Measurements from ENCODE around the gene CELA3A.
"Not testable (repeated sequence)": the region's sequence is repeated elsewhere in the genome, so short reads cannot be mapped to it uniquely, and the experiment has no call there.

Gene CELA3A

GRCh38 chr1:21981253-21981652 lies 20.2 kb upstream of the CELA3A start:
- DNase-seq (ENCODE audit: low spot score), result not testable (repeated sequence)

DNA sequence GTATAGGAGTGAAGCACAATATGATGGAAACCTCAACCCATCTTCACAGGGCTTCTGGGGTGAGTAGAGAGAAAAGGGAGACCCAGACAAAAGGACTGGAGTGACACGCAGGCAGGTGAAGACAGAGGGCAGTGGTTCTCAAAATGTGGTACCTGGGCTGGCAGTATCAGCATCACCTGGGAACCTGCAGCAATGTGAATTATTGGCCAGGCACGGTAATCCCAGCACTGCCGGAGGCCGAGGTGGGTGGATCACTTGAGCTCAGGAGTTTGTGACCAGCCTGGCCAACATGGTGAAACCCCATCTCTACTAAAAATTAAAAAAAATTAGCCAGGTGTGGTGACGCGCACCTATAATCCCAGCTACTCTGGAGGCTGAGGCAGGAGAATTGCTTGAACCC lies 19.3 kb upstream of the CELA3A start:
- not testable (repeated sequence) for DNase-seq (ENCODE audit: low spot score)

GRCh38 chr1:21983539-21983938 lies 17.9 kb upstream of the CELA3A start:
- DNase-seq (ENCODE audit: low spot score), result not testable (repeated sequence)

DNA sequence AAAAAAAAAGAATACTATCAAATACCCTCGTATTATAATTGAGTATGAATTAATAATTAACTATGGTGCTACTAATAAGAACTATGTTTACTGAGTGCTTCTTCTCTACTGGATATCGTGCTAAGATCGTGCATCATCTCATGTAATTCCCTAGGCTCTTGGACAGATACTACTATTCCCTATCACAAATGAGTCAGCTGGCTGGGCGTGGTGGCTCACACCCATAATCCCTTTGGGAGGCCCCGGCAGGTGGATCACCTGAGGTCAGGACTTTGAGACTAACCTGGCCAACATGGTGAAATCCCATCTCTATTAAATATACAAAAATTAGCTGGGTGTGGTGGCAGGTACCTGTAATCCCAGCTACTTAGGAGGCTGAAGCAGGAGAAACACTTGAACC lies 15.6 kb upstream of the CELA3A start:
- not testable (repeated sequence) for DNase-seq (ENCODE audit: low spot score)

DNA sequence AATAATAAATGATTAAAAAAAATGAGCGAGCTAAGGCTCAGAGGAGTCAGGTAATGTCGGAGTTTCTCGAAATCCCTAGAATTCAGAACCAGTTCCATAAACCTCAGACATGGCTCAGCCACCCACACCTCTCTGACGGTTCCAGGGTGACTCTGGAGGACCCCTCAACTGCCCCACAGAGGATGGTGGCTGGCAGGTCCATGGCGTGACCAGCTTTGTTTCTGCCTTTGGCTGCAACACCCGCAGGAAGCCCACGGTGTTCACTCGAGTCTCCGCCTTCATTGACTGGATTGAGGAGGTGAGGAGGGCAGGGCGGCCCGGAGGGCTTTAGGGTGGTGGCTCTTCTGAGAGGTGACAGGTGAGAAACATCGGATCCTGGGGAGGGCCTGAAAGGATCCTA lies 15.1 kb upstream of the CELA3A start:
- DNase-seq (ENCODE audit: low spot score), result not testable (repeated sequence)

DNA sequence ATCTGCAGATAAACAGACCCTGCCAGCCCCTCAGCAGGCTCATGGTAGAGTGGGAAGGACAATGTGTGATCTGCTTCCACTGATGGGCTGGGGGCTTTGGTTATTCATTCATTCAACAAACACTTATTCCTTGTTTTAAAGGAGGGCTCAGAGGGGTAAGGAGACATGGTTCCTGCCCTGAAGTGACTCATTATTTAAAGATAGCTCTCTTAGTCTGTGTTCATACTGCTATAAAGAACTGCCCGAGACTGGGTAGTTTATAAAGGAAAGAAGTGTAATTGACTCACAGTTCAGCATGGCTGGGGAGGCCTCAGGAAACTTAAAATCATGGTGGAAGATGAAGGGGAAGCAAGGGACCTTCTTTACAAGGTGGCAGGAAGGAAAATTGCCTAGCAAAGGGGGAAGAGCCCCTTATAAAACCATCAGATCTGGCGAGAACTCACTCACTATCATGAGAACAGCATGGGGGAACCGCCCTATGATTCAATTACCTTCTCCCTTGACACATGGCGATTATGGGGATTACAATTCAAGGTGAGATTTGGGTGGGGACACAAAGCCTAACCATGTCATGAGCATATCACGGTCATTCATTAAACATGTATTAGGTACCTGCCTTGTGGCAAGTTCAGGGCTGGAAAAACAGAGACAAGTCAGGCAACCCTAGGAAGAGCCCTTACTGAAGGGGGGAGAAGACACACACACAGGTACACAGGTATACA lies 11.6 kb upstream of the CELA3A start:
- DNase-seq (ENCODE audit: low spot score), result not testable (repeated sequence)

GRCh38 chr1:21992186-21992585 lies 9.3 kb upstream of the CELA3A start:
- not testable (repeated sequence) for DNase-seq (ENCODE audit: low spot score)

DNA sequence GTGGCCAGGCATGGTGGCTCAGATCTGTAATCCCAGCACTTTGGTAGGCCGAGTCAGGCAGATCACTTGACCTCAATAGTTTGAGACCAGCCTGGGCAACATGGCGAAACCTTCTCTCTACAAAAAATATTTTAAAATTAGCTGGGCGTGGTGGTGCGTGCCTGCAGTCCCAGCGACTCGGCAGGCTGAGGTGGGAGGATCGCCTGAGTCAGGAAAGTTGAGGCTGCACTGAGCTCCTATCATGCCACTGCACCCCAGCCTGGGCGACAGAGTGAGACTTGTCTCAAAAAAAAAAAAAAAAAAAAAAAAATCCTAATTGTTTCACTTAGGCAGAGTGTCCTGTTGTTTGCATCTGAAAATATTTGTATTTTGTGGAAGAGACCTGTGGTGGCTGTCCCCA lies 6.7 kb upstream of the CELA3A start:
- DNase-seq (ENCODE audit: low spot score), result not testable (repeated sequence)

GRCh38 chr1:21996663-21996970 lies 4.8 kb upstream of the CELA3A start:
- not testable (repeated sequence) for DNase-seq (ENCODE audit: low spot score)

DNA sequence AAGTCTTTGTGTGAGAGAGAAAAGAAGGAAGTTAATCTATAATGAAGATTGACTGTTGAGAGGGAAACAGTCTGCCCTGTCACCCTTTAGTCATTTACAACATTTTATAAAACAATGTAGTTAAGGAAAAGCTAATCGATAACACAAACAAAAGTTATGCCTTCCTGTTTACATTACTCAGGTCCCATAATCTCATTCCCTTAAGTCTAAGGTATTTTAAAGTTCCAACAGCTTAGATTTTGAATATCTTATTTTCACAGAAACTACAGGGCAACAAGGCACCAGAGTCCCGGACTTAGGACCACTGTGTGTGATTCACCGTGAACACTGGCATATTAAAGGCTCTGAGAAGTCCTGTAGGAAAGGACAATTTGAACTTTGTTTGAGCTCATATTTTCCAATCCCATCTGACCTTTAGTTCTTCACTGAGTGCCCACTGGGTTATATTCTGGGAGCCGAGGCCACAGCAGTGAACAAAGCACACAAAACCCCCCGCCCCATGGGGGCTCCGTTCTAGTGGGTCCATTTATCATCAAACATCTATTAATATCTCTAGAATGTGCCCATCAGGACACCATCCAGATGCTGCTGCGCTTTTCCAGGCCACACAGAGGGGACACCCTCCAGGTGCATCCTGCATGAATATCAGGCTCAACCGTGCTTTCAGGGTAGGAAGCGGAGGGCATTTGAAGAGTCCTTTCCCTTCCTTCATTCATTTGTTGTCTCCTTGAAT lies 3.4 kb upstream of the CELA3A start:
- DNase-seq (ENCODE audit: low spot score), result not testable (repeated sequence)

GRCh38 chr1:21998624-21999294 lies 2.7 kb upstream of the CELA3A start:
- DNase-seq (ENCODE audit: low spot score), result not testable (repeated sequence)

- DNase-seq (ENCODE audit: low spot score), result not testable (repeated sequence)
These were observed 1.8 kb upstream of the CELA3A start for GRCh38 chr1:21999645-22000044.

GRCh38 chr1:22002461-22002860 lies 1.0 kb downstream of the CELA3A start:
- DNase-seq (ENCODE audit: low spot score), result not testable (repeated sequence)

GRCh38 chr1:22002875-22003274 lies 1.4 kb downstream of the CELA3A start:
- not testable (repeated sequence) for DNase-seq (ENCODE audit: low spot score)

DNA sequence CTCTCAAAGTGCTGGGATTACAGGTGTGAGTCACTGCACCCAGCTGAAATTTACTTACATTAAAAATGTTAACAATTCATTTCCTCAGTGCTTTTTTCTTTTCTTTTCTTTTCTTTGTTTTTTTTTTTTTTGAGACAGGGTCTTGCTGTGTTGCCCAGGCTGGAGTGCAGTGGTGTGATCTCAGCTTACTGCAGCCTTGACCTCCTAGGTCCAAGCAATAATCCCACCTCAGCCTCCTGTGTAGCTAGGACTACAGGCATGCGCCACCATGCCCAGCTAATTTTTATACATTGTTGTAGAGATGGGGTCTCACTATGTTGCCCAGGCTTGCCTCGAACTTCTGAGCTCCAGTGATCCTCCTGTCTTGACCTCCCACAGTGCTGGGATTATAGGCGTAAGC lies 2.5 kb downstream of the CELA3A start:
- DNase-seq (ENCODE audit: low spot score), result not testable (repeated sequence)

- DNase-seq (ENCODE audit: low spot score), result not testable (repeated sequence)
These were observed 4.0 kb downstream of the CELA3A start for GRCh38 chr1:22005261-22006149.

DNA sequence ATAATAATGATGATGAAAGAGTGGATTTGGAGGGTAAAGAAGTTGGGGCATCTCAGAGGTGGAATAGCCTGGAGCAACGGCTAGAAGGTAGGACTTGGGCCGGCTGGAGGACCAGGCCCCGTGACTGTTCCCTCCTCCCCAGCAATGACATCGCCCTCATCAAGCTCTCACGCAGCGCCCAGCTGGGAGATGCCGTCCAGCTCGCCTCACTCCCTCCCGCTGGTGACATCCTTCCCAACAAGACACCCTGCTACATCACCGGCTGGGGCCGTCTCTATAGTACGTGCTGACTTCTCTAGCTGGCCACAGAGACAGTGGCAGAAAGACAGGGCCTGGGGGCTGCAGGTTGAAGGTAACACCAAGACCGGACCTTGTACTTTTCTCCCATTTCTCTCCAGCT lies 5.3 kb downstream of the CELA3A start:
- not testable (repeated sequence) for DNase-seq (ENCODE audit: low spot score)

GRCh38 chr1:22007262-22007661 lies 5.8 kb downstream of the CELA3A start:
- DNase-seq (ENCODE audit: low spot score), result not testable (repeated sequence)

DNA sequence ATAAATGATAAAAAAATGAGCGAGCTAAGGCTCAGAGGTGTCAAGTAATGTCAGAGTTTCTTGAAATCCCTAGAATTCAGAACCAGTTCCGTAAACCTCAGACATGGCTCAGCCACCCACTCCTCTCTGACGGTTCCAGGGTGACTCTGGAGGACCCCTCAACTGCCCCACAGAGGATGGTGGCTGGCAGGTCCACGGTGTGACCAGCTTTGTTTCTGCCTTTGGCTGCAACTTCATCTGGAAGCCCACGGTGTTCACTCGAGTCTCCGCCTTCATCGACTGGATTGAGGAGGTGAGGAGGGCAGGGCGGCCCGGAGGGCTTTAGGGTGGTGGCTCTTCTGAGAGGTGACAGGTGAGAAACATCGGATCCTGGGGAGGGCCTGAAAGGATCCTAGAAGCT lies 8.1 kb downstream of the CELA3A start:
- not testable (repeated sequence) for DNase-seq (ENCODE audit: low spot score)

- DNase-seq (ENCODE audit: low spot score), result not testable (repeated sequence)
These were observed 11.3 kb downstream of the CELA3A start for GRCh38 chr1:22012752-22013151.

DNA sequence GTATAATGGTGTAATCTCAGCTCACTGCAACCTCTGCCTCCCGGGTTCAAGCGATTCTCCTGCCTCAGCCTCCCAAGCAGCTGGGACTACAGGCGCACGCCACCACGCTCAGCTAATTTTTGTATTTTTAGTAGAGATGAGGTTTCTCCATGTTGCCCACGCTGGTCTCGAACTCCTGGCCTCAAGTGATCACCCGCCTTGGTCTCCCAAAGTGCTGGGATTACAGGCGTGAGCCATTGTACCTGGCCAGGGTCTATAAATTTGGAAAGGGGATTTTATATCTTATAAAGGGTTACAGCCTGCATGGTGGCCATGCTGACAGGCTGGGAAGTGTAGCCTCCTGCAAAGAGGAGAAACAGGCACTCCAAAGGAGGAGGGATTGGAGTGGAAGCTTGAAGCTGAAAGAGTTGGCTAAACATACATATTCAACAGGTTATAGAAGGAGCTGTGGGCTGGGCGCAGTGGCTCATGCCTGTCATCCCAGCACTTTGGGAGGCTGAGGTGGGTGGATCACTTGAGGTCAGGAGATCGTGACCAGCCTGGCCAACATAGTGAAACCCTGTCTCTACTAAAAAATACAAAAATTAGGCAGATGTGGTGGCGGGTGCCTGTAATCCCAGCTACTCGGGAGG lies 13.2 kb downstream of the CELA3A start:
- not testable (repeated sequence) for DNase-seq (ENCODE audit: low spot score)

Measured in COLO829 (cell line).